ENCODE data around the gene TRERF1.
"Not testable (repeated sequence)": the region's sequence is repeated elsewhere in the genome, so short reads cannot be mapped to it uniquely, and the experiment has no call there.

TRERF1 gene

DNA sequence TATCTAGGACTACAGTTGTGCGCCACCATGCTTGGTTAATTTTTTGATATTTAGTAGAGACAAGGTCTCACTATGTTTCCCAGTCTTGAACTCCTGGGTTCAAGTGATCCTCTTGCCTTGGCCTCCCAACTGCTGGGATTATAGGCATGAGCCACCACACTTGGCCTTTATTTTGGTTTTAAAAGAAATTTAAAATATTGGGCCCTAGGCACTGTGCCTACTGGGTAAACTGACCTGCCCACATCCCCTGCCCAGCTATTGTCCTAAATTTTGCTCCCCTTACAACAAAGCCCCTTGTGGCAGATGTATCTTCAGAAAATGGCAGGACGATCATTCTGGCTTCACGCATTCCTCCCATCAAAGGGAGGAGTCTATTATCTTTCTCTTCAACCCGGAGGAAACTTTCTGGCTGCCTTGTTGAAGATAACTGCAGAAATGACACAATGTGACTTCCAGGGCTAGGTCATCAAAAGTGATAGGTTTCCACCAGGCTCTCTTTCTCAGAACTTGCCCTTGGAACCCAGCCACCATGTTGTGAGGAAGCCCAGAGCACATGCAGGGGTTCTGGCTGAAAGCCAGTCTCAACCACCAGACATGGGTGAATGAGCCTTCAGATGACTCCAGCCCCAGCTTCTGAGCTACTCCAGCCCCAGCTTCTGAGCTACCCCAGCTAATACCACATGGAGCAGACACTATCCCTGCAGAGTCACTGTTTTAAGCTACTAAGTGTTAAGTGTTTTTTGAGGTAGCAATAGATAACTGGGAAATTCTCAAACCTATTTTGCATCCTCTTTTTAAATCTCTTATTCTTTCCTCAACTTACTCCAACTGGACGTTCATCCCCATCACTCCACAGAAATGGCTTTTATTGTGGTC is 252.4 kb downstream of the TRERF1 start:
- DNase-seq (ENCODE audit: low spot score) (peak; percentile 96), FAIRE-seq (peak; percentile 96)

DNA sequence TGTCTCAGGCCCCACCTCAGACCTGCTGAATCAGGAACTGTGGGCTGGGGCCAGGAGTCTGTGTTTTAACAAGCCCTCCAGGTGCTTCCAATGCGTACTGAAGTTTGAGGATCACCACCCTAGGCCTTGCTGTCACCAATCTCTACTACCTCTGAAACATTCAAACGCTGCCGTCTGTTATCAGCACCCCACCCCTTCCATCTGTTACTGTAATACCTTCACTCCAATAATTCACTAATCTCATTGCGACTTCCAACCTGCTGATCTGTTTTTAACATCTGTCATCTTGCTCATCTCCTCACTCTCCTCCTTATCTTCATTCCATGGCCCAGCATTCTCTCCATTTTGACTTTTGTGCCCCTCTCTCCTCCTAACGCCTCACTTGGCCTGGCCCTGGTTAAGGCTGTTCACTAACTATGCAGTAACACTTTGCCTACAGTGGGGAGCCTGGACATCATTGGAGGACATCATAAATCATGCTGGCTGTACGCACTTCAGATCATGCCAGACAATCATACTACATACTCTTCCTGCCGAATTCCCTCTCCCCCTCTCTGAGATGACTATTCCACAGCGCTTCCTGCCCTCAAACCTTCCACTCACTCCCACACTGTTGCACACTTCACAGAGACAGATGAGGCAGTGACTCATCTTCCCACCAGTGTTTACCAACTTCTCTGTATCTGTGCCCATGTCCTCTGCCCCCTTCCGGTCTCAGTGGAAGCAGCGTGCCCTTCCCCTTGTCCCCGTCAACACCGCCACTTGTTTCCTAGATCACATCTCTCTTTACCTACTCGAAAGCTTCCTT is 254.0 kb downstream of the TRERF1 start:
- FAIRE-seq (peak; percentile 81), DNase-seq (ENCODE audit: low spot score) (peak; percentile 92)

DNA sequence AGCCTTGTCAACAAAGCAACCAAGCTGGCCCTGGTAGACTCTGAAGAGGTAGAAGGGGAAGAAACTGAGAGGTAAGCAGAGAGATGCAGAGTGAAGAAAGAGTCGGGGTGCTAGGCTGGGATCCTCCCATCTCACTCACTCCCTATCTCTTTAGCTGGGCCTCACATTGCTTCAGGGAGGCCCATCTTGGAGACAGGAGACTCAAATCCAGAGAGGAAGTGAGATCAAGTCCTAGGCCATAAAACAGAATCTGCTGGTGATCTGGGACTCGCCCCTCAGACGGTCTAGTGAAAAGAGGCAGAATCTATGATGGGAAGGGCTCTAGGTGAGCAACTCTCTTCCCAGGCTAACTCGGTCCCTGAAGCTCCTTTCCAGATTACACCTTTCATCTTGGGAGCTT is 256.3 kb downstream of the TRERF1 start:
- no peak for FAIRE-seq
- no peak for DNase-seq (ENCODE audit: low spot score)

DNA sequence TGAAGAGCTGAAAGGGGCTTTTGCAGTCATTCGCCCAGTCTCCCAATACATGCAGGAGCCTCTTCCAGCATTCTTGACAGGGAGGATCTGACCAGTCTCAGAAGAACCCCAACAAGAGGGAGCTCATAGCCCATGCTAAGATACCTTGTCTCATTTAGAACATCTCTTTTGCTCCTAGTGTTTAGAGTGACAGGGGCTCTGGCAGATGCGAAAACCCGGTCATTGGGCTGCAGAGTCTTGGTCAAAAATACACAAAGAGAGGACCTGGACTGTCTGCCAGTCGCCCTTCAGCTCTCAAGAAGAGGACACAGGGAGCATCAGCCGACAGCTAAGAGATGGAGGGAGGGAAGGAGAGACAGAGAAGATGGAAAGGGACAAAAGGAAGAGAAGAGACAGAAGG is 257.7 kb downstream of the TRERF1 start:
- FAIRE-seq: no peak
- no peak for DNase-seq (ENCODE audit: low spot score)

DNA sequence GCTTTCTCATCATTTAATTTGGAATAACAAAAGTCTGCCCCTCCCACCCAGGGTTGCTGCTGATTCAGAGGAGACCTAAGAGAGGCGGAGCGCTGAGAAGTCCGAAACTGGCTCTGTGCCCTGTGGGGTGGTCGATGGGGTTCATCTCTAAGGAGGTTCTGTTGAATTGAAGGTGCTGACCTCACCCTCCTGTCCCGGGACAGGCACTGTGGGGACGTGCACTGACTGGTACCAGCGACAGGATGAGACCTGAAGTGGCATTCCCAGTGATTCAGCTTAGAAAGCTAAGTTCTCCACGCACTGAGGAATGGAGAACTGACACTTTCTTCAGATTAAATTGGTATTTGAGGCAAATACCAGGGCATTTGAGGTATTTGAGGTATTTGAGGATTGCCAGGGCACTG is 258.2 kb downstream of the TRERF1 start:
- FAIRE-seq (peak; percentile 36), DNase-seq (ENCODE audit: low spot score) (peak; percentile 59)

- not testable (repeated sequence) for FAIRE-seq
- peak; percentile 21 for DNase-seq (ENCODE audit: low spot score)
These were observed 259.3 kb downstream of the TRERF1 start for GRCh38 chr6:42192385-42192784.

- FAIRE-seq: no peak
These were observed 261.1 kb downstream of the TRERF1 start for GRCh38 chr6:42190554-42191183.

DNA sequence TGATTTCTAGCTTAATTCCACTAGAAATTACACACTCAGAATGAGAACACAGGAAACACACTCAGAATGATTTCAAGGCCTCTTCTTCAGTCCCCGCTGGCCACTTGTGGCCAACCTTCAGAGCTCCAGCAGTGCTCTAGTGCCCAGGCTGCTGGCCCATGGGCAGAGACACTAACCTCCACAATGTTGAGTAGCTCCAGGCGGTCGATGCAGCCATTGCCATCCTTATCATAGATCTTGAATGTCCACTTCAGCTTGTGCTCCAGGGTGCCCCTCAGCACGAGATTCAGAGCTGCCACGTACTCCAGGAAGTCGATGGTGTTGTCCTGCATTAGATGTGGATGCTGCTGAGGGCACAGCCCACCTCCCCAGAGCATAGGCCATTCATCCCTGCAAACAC is 263.3 kb downstream of the TRERF1 start:
- no peak for DNase-seq (ENCODE audit: low spot score)
- FAIRE-seq: no peak

More at GRCh38 chr6:42190554-42191183, 261.1 kb downstream of the TRERF1 start:
- peak; percentile 27 for DNase-seq (ENCODE audit: low spot score)

DNA sequence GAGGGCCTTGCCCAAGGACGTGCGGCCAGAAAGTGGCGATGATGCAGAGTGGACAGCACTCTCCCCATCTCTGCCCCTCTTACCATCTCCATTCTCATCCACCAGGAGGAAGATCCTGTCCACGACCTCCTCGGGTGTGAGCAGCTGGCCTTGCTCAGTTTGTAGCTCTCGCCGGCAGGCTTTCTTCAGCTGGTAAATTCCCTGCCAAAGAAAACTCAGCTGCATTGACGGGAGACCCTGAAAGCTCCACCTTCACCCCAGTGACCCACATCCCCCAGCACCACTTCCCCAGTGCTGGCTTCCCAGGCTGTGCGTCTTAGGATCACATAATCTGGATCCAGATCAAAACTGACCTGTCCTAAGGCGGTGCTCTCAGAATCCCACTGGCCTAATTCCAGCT is 266.1 kb downstream of the TRERF1 start:
- DNase-seq (ENCODE audit: low spot score): no peak
- no peak for FAIRE-seq

GRCh38 chr6:42184475-42184874 is 267.3 kb downstream of the TRERF1 start:
- FAIRE-seq: no peak

DNA sequence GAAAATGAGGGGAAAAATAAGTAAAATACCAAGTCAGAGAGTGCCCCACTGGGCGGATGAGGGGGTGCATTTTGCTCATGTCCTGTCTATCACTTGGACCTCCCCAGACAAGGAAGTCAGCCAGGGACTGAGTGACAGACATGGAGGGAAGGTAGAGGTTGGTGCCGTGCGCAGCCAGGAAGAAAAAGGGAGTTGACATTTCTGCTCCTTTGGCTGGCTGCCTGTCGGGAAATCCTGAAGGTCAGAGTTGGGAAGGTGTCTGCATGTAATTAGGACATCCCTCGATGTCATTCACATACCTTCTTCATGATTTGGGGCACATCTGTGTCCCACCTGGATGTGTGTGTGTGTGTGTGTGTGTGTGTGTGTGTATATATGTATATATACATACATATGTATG is 269.6 kb downstream of the TRERF1 start:
- DNase-seq (ENCODE audit: low spot score): no peak
- FAIRE-seq: no peak

More at GRCh38 chr6:42184475-42184874, 267.3 kb downstream of the TRERF1 start:
- no peak for DNase-seq (ENCODE audit: low spot score)

DNA sequence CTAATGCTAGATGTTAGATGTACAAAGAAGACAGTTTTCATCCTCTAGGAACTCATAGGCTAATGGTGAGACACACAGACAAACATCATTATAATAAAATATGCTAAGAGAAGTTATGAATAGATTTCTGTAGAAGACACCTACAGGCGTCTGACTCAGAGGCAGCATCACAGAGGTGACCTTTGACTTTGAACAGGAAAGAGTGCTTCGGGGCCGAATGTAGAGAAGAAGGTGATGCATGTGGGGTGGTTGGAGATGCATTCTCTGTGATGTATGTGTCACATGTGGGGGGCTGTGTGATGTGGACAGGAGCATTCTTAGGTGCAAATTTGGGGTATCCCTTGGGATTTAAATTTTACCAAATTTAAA is 271.8 kb downstream of the TRERF1 start:
- no peak for FAIRE-seq

DNA sequence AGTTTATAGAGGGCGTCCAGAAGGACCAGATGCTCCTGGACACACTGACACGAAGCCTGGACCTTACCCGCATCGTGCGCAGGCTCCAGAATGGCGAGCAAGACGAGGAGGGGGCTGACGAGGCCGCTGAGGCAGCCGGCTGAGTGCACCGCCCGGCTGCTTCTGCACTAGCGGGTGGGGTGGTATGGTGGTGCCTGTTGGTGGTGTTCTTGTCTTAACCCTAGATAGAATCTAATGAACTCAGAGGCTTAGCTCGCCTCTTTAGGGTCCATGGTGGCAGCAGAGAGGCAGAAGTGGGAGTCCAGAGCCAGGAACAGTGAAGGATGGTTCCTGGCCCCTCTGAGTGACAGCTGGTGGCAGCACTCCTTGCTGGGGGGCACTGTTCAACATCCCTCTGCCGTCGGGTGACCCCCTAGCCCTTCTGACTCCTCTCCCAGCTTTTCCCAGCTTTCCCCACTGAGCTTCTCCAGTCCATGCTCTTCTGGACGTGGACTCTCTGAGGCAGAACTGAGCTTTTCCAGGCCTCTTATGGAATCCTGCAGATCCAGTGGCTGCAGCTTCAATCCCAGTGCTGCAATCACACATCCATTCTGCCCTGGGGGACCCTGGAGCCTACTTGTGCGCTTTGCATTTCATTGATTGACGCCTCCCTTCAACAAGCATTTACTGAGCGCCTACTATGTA is 272.3 kb downstream of the TRERF1 start:
- no peak for FAIRE-seq
- no peak for DNase-seq (ENCODE audit: low spot score)

More for the DNA sequence above, 271.8 kb downstream of the TRERF1 start:
- DNase-seq (ENCODE audit: low spot score): no peak

GRCh38 chr6:42177514-42178364 is 274.0 kb downstream of the TRERF1 start:
- FAIRE-seq (no peak), DNase-seq (ENCODE audit: low spot score) (no peak)

- no peak for DNase-seq (ENCODE audit: low spot score)
- FAIRE-seq: no peak
These were observed 274.7 kb downstream of the TRERF1 start for GRCh38 chr6:42176981-42177380.

DNA sequence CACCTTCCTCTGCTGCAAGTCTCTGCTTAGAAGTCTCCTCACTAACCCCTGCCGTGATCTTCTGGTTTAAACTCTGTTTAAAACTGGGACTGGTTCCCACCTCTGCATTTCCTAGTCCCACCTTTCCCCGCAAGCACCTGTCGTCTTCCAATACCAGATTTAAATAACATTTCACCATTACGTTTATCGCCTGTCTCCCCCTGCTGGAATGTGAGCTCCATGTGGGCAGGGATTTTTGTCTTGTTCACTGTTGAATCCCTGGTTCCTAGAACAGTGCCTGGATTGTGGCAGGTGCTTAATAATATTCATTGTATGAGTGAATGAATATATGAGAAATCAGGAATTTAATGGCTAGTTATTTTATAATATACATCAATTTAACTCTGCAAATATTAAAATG is 275.9 kb downstream of the TRERF1 start:
- FAIRE-seq (no peak), DNase-seq (ENCODE audit: low spot score) (no peak)
